H7 (cell line): Measurements from ENCODE around the gene SPSB4. TPM values are rescaled to one million over a fixed set of nuclear protein-coding genes. Genes with fewer than 3 reads are reported as not detected.
"Not testable (repeated sequence)": the region's sequence is repeated elsewhere in the genome, so short reads cannot be mapped to it uniquely, and the experiment has no call there.

Experiments
- DNase-seq: peaks from one replicate; pipeline ENCODE4 v3.0.0; 2012
- H3K27me3 ChIP-seq: 2 replicates; pipeline ENCODE4 v1.6.0; 2011; ENCODE audit warnings: mild to moderate bottlenecking, low read length; ENCODE audit not compliant: control insufficient read depth, insufficient read depth
- H3K36me3 ChIP-seq: replicated peaks from 2 replicates; pipeline ENCODE4 v1.5.1; 2011; ENCODE audit warnings: low read length; ENCODE audit not compliant: control insufficient read depth, insufficient read depth
- H3K4me3 ChIP-seq: 2 replicates; pipeline ENCODE4 v1.5.1; 2011; ENCODE audit warnings: low read depth, mild to moderate bottlenecking, control low read depth, low read length, moderate library complexity; ENCODE audit not compliant: insufficient read depth
- total RNA-seq: library from RNA; depleted of rRNA; stranded (reverse); fragments of >200 nt; shearing (Covaris generic); gene quantifications from 2 replicates; pipeline ENCODE4 v1.2.3, GENCODE V29; 2014; rRNA removed

SPSB4 gene
- 35.1 and 35.6 TPM in 2 replicates for total RNA-seq

DNA sequence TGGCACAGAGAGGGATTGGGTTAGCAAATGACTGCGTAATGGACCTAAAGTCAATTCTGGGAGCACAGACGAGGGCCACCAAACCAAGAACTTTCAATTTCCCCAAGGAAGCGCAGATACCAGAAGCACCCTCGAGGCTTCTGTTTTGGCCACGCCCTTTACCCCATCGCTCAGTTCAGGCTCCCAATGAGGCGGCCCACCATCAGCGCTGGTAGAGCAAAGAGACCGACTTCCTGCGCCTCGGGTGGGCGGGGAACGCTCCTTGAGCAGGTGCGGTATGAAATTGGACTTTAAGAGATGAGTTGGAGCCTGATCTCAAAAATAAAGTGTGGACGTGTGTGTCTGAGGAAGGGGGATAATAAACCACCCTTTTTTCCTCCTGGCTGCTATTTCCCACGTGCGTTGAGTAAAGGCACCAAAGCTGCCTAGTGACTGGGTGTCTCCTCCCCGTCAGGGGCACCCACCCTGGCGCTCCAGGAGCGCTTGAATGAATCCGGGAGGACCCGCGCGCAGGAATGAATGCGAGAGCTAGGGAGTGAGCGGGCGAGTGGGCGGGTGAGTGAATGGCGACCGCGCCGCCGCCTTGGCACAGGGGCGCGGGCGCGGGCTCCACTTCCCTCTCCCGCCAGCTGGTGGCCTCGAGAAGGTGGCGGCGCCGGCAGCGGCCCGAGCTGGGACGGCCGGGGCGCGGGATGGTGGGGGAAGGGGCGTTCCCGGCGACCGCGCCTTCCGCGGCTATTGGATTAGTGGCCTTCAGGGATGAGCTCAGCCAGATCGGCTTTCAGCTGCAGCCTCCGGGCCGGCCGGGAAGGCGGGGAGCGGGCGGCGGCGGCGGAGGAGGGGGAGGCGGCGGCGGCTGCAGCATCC is at the start of gene SPSB4:
Gene SPSB4, plus strand, starts transcription at position 772 of the 867 bp plus-strand sequence. CDS start 14,758 bp downstream, outside the sequence.
- peak within 1 kb of the TSS; percentile 56 for H3K4me3 ChIP-seq
- DNase-seq, result peak; percentile 97
- no peaks in the 10 kb centered on the region for H3K36me3 ChIP-seq
- H3K27me3 ChIP-seq, result peaks cover 7% of the 10 kb centered on the region

DNA sequence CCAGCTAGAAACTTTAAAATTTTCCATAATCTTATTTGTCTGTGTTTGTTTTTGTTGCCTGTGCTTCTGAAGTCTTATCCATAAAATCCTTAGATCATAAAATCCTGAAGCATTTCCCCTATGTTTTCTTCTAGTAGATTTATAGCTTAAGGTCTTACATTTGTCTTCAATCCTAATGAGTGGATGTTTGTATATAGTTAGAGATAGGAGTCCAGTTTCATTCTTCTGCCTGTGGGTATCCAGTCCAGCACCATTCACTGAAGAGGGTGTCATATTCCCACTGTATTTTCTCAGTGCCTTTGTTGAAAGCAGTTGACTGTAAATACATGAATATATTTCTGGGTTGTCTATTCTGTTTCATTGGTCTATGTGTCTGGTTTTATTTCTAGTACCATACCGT is 44.8 kb upstream of the SPSB4 start:
- H3K27me3 ChIP-seq, result no peaks in the 10 kb centered on the region; the same call in 1 of the 2 replicates
- no peak overlapping the region for H3K4me3 ChIP-seq
- no peak for DNase-seq
- no peaks in the 10 kb centered on the region for H3K36me3 ChIP-seq

DNA sequence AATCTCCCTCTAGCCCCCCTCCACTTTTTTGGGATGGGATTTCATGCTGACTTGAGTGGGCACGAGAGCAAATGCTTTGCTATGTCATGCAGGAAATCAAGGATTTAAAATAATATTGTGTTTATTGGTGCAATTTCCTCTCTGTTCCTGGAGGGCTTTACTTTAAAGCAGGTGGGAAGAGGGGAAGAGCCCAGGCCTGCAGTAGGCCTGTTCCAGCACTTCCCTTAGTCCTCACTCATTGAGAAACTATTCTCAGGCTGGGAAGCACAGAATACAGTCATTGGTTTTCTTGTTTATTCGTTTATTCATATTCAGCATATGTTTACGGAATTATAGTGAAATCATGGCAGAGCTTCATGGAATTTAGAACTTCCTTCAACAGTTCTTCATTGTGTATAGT is 41.7 kb upstream of the SPSB4 start:
- H3K27me3 ChIP-seq, result no peaks in the 10 kb centered on the region; the same call in 1 of the 2 replicates
- H3K4me3 ChIP-seq, result no peak overlapping the region
- H3K36me3 ChIP-seq, result no peaks in the 10 kb centered on the region
- DNase-seq, result no peak

DNA sequence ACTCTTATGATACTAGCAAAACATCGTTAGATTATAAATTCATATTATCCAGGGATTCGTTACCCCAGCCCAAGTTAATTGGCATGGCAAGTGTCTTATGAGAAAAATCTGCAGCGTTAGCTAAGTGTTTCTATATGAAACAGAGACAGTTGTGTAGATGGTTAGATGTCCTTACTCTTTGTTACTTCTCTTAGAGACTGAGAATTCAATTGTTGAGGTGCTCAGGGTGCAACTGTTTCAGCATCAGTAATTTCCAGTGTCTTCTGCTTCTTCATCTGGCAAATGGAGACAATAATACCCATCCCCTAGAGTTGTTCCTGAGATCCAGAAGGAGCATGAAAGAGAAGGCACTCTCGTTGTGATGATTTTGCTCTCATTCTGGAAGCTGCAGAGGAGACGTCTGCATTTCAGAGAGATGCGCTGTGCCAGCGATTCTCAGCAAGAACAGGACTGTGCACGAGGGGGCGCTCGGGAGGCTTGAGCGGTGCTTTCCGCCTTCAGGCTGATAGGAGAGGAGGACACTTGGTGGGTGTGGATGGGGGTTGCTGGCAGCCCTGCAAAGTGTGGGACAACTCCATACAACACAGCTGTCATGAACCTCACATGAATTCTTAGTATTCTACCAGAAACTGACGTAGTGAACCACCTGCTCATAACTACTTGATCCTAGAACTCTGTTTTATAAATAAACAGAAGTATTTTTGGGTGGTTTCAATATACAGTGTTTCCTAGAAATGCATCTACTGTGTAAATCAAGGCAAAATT is 39.7 kb upstream of the SPSB4 start:
- Histone ChIP-seq H3K36me3 (no peaks in the 10 kb centered on the region), H3K4me3 (no peak overlapping the region), H3K27me3 (no peaks in the 10 kb centered on the region; the same call in 1 of the 2 replicates)
- DNase-seq, result peak; percentile 69

DNA sequence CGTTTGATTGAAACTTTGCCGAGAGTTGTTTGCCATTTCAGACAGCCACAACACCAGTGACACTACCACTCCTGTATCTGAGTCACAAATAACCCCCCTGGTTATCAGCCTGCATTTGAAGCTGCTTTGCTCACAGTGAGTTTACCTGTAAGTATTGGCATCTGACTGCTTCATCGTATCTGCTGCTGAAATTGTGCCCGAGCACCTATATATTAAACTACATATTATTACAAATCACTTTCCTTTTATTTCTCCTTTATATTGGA is 39.2 kb upstream of the SPSB4 start:
- Histone ChIP-seq H3K36me3 (no peaks in the 10 kb centered on the region), H3K27me3 (no peaks in the 10 kb centered on the region; the same call in 1 of the 2 replicates), H3K4me3 (no peak overlapping the region)
- DNase-seq, result no peak

DNA sequence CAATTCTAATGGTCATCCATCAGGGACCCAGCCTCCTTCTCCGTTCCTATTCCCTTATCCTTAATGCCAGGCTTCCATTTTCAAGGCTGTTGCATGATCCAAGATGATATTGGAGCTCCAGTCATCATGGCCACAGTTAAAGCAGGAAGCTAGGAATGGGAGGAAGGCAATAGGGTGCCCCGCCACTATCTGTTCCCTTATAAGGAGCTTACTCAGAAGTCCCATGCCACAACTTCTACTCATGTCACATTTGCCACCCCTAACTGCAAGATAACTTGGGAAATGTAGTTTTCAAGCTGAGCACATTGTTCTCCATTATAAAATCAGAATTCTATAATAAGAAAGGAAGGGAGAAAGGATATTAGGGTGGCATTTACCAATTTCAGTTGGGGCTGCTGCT is 38.6 kb upstream of the SPSB4 start:
- no peak overlapping the region for H3K4me3 ChIP-seq
- DNase-seq, result peak; percentile 29
- no peaks in the 10 kb centered on the region; the same call in 1 of the 2 replicates for H3K27me3 ChIP-seq
- H3K36me3 ChIP-seq, result no peaks in the 10 kb centered on the region

DNA sequence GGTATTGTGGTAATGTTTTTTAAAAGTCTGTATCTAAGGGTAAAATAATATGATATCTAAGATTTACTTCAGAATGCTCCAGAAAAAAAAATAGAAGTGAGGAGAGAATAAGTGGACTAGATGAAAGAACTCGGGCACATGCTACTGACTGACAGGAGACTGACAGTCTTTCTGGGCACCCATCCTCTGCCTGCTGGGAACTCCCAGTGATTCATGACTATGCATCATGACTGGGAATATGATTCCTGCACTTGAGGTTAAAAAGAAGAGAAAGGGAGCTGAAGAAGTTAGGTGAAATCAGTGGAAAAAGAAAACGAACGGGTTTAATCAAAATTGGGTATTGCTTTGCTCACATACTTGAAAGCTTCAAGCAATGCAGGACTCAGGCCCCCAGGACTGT is 35.7 kb upstream of the SPSB4 start:
- Histone ChIP-seq H3K27me3 (no peaks in the 10 kb centered on the region; the same call in 1 of the 2 replicates), H3K4me3 (no peak overlapping the region), H3K36me3 (no peaks in the 10 kb centered on the region)
- no peak for DNase-seq

DNA sequence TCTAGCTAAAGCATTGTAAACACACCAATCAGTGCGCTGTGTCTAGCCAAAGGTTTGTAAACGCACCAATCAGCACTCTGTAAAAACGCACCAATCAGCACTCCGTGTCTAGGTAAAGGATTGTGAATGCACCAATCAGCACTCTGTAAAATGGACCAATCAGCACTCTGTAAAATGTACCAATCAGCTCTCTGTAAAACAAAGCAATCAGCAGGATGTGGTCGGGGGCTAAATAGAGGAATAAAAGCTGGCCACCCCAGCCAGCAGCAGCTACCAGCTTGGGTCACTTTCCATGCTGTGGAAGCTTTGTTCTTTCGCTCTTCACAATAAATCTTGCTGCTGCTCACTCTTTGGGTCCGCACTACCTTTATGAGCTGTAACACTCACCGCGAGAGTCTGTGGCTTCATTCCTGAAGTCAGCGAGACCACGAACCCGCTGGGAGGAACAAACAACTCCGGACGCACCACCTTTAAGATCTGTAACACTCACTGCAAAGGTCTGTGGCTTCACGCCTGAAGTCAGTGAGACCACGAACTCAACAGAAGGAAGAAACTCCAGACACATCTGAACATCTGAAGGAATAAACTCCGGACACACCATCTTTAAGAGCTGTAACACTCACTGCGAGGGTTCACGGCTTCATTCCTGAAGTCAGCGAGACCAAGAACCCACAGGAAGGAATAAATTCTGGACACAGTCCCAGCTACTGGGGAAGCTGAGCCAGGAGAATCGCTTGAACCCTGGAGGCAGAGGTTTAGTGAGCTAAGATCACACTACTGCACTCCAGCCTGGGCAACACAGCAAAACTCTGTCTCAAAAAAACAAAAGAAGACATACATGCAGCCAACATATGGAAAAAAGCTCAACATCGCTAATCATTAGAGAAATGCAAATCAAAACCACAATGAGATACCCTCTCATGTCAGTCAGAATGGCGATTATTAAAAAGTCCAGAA is 33.5 kb upstream of the SPSB4 start:
- DNase-seq, H3K4me3 ChIP-seq, H3K27me3 ChIP-seq, H3K36me3 ChIP-seq: not testable (repeated sequence)

DNA sequence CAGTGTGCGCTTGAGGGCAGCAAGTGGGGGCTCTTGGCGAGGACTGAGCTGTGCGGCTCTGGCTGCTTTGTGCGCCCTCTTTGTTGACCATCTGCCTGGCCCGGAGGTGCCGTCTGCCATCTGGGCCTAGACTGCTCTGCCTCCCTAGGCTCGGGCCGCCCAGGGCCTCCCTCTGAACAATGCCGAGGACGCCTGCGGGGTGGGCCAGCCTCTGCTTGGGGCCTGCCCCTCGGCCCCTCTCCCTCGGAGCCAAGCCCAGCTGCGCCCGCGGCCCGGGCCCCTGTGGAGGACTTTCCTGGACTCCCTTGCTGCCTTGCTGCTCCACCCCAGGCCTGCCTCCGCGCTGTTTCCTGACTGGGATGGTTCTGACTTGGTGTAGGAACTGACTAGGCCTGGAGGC is 31.9 kb upstream of the SPSB4 start:
- Histone ChIP-seq H3K27me3 (no peaks in the 10 kb centered on the region), H3K36me3 (no peaks in the 10 kb centered on the region), H3K4me3 (no peak overlapping the region)
- peak; percentile 24 for DNase-seq

DNA sequence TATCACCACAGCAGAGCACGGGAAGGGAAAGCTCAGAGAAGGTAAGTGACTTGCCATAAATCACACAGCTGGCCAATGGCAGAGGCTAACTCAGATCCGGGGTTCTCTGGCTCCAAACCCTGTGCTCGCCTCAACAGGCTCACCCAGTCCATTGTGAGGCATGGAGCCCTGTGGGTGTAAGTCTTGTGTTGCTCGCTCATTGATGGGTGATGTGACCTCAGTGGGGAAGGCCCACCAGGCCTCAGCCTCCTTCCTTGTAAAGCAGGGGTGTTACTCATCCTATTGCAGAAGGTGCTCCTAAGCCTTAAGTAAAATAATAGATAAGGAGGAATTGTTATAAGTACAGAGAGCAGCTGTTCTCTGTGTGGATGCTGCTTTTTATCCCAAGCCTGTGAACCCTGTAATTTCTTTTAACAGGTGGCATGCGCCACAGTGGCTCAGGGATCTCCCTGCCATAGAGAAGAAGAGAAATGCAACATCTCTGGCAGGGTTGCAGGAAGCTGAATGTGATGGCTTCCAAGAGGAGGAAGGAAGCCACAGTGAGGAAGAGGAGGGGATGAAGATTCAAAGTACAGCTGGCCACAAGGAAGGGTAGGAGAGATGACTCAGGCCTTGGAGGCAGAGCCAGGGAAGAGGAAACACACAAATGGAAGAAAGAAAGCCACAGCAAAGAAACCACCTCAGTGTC is 30.9 kb upstream of the SPSB4 start:
- Histone ChIP-seq H3K4me3 (no peak overlapping the region), H3K27me3 (no peaks in the 10 kb centered on the region), H3K36me3 (no peaks in the 10 kb centered on the region)
- no peak for DNase-seq

DNA sequence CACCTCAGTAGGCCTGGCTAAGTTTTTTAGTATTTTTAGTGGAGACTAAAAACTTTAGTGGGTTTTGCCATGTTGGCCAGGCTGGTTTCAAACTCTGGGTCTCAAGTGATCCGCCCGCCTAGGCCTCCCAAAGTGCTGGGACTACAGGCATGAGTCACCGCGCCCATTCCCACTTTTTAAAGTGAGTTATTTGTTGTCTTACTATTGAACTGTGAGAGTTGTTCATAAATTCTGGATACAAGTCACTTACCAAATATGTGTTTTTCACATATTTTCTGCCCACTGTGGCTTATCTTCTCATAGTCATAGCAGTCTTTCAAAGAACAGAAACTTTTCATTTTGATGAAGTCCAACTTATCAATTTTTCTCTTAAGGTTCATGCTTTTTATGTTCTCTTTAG is 29.9 kb upstream of the SPSB4 start:
- no peak for DNase-seq
- Histone ChIP-seq H3K4me3 (no peak overlapping the region), H3K36me3 (no peaks in the 10 kb centered on the region), H3K27me3 (no peaks in the 10 kb centered on the region)

DNA sequence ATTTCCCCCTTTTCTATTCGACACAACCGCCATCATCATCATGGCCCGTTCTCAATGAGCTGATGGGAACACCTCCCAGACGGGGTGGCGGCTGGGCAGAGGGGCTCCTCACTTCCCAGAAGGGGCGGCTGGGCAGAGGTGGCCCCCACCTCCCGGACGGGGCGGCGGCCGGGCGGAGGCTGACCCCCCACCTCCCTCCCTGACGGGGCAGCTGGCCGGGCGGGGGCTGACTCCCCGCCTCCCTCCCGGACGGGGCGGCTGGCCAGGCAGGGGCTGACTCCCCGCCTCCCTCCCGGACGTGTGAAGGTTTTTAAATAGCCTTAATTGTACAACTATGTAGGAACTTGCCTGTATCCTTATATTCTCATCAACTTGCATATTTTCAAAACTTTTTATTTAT is 20.9 kb upstream of the SPSB4 start:
- no peaks in the 10 kb centered on the region for H3K27me3 ChIP-seq
- no peak overlapping the region for H3K4me3 ChIP-seq
- no peaks in the 10 kb centered on the region for H3K36me3 ChIP-seq
- no peak for DNase-seq

DNA sequence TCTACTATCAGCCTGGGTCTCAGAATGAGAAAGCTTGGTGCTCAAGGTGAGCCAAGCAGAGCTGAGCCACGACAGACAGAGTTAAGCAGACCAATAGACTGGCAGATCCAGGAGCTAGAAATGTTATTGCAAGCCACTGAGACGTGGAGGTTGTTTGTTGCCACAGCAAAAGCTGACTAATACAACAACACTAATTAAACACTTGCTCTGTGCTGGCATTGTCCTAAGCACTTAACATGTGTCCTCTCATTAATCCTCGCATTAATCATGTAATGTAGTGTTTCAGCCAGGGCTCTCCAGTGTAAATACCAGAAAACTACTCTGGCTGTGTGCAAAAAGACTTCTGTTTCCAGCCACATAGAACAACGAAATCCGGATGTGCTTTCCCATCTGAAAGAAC is 11.6 kb upstream of the SPSB4 start:
- no peak for DNase-seq
- H3K36me3 ChIP-seq, result no peaks in the 10 kb centered on the region
- no peak overlapping the region for H3K4me3 ChIP-seq
- H3K27me3 ChIP-seq, result no peaks in the 10 kb centered on the region
